SKM-1 (cell line): ENCODE results near the gene KDM6B.

Experiments used
- DNase-seq: peaks from one replicate; lab custom pipeline; 2025; ENCODE audit not compliant: unreplicated experiment; lab: John Stamatoyannopoulos, UW

The KDM6B gene

GRCh38 chr17:7841396-7841914, 7.4 kb downstream of the KDM6B start:
- DNase-seq = no peak

- no peak for DNase-seq
Observed at GRCh38 chr17:7841915-7842379, 7.9 kb downstream of the KDM6B start.

- DNase-seq = peak; percentile 42
Observed at GRCh38 chr17:7842380-7843256, 8.6 kb downstream of the KDM6B start.

GRCh38 chr17:7843257-7843535, 9.2 kb downstream of the KDM6B start:
- no peak for DNase-seq

GRCh38 chr17:7843536-7844291, 9.7 kb downstream of the KDM6B start:
- DNase-seq = no peak

- DNase-seq = peak; percentile 72
Observed at GRCh38 chr17:7844292-7845154, 10.5 kb downstream of the KDM6B start.

- no peak for DNase-seq
Observed at GRCh38 chr17:7845359-7846062, 11.5 kb downstream of the KDM6B start.

- no peak for DNase-seq
Observed at GRCh38 chr17:7846063-7846735, 12.2 kb downstream of the KDM6B start.

GRCh38 chr17:7846765-7847661, 13.0 kb downstream of the KDM6B start:
- DNase-seq = no peak

- no peak for DNase-seq
Observed at GRCh38 chr17:7848131-7848579, 14.1 kb downstream of the KDM6B start.

- DNase-seq = no peak
Observed at GRCh38 chr17:7848739-7849129, 14.7 kb downstream of the KDM6B start.

GRCh38 chr17:7849130-7849750, 15.2 kb downstream of the KDM6B start:
- no peak for DNase-seq

GRCh38 chr17:7849751-7850504, 15.9 kb downstream of the KDM6B start:
- DNase-seq = no peak

- DNase-seq = no peak
Observed at GRCh38 chr17:7850701-7851437, 16.9 kb downstream of the KDM6B start.

- DNase-seq = peak; percentile 39
Observed at GRCh38 chr17:7851438-7852261, 17.6 kb downstream of the KDM6B start.

- DNase-seq = no peak
Observed at GRCh38 chr17:7852262-7852670, 18.2 kb downstream of the KDM6B start.
